Uterus (tissue), 4 donors: ENCODE data around the gene DOP1B. TPM values are rescaled to one million over a fixed set of nuclear protein-coding genes. Genes with fewer than 3 reads are reported as not detected.

Experiments used
- DNase-seq, 2 donors: peaks; one replicate each; pipeline ENCODE4 v3.0.0-alpha.2; 2019 to 2020
- H3K27ac ChIP-seq, 2 donors: fragments of 200-600 bp; sonication (generic); 1 replicate in 1 of 2; 2 replicates in 1 of 2; pipeline ENCODE4 v1.5.1; 2016 to 2018
- H3K27me3 ChIP-seq, 2 donors: fragments of 200-600 bp; sonication (generic); one replicate each; pipeline ENCODE4 v1.5.1; 2018 to 2019; ENCODE audit warnings: control low read depth in 1 of 2
- H3K36me3 ChIP-seq, 2 donors: fragments of 200-600 bp; sonication (generic); one replicate each; pipeline ENCODE4 v1.5.1; 2019; ENCODE audit warnings: control low read depth in 1 of 2
- H3K4me1 ChIP-seq, 2 donors: fragments of 200-600 bp; sonication (generic); one replicate each; pipeline ENCODE4 v1.5.1; 2018 to 2019; ENCODE audit warnings: control low read depth in 1 of 2
- H3K4me3 ChIP-seq, 2 donors: fragments of 200-600 bp; sonication (generic); 1 replicate in 1 of 2; 2 replicates in 1 of 2; pipeline ENCODE4 v1.5.1; 2018 to 2019; ENCODE audit warnings: mild to moderate bottlenecking in 1 of 2
- H3K9me3 ChIP-seq, 2 donors: fragments of 200-600 bp; sonication (generic); one replicate each; pipeline ENCODE4 v1.5.1; 2019; ENCODE audit warnings: control low read depth in 1 of 2
- POLR2A ChIP-seq, 2 donors: fragments of 450-650 bp; IDR thresholded peaks; one replicate each; pipeline ENCODE4 v1.6.1; 2016; ENCODE audit warnings: antibody characterized with exemption in 2 of 2, mild to moderate bottlenecking in 1 of 2, moderate library complexity in 1 of 2
- intact Hi-C: fragments of 100-400 bp; cut with DNase I; formaldehyde crosslinking; loops from one replicate; pipeline ENCODE4 v1.15.1; 2023; ENCODE audit warnings: low total_unique reads
- total RNA-seq, 4 donors: library from RNA; depleted of rRNA in 3 of 4; stranded (reverse); fragments of >200 nt in 3 of 4; gene quantifications; one replicate each; pipeline versions ENCODE4 v1.1.0 to v1.2.4, GENCODE V29; 2014 to 2023
- TF ChIP-seq, protein P1 (sequence below), 4 experiments: fragments of 200-600 bp in 2 of 4; fragments of 450-650 bp in 2 of 4; sonication (generic) in 2 of 4; IDR thresholded peaks; one replicate each; pipeline ENCODE4 v1.5.1; 2016 to 2019; ENCODE audit warnings: antibody characterized with exemption in 4 of 4, mild to moderate bottlenecking in 2 of 4, moderate library complexity in 1 of 4
- donor health status: DM: yes; HTN: yes; CAD: no.

DOP1B gene
- total RNA-seq, 4 donors from 2014 or later: 3.8 to 18.7 (median 14.9) TPM

DNA sequence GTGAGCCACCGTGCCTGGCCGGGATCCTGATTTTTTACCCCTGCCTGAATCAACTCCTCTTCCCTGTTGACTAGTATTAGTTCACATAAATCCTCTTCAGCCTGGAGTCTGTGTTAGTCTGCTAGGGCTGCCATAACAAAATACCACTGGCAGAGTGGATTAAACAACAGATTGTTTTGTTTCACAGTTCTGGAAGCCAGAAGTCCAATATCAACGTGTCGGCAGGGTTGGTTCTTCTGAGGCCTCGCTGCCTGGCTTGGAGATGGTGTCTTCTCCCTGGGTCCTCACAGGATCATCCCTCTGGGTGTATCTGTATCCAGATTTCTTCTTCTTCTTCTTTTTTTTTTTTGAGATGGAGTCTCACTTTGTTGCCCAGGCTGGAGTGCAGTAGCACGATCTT is 18.2 kb downstream of the DOP1B start:
- Histone ChIP-seq H3K27ac (no peak overlapping the region), H3K27me3 (no peaks in the 10 kb centered on the region), H3K4me1 (no peaks in the 10 kb centered on the region), H3K4me3 (no peak overlapping the region), H3K9me3 (no peaks in the 10 kb centered on the region), H3K36me3 (no peaks in the 10 kb centered on the region)
- no peak for DNase-seq
- intact Hi-C loops: no loop called here
- no peak for TF ChIP-seq POLR2A (IDR thresholded peaks at IDR 0.05)
- TF ChIP-seq, protein P1, sequence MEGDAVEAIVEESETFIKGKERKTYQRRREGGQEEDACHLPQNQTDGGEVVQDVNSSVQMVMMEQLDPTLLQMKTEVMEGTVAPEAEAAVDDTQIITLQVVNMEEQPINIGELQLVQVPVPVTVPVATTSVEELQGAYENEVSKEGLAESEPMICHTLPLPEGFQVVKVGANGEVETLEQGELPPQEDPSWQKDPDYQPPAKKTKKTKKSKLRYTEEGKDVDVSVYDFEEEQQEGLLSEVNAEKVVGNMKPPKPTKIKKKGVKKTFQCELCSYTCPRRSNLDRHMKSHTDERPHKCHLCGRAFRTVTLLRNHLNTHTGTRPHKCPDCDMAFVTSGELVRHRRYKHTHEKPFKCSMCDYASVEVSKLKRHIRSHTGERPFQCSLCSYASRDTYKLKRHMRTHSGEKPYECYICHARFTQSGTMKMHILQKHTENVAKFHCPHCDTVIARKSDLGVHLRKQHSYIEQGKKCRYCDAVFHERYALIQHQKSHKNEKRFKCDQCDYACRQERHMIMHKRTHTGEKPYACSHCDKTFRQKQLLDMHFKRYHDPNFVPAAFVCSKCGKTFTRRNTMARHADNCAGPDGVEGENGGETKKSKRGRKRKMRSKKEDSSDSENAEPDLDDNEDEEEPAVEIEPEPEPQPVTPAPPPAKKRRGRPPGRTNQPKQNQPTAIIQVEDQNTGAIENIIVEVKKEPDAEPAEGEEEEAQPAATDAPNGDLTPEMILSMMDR (IDR thresholded peaks at IDR 0.05): no peak

DNA sequence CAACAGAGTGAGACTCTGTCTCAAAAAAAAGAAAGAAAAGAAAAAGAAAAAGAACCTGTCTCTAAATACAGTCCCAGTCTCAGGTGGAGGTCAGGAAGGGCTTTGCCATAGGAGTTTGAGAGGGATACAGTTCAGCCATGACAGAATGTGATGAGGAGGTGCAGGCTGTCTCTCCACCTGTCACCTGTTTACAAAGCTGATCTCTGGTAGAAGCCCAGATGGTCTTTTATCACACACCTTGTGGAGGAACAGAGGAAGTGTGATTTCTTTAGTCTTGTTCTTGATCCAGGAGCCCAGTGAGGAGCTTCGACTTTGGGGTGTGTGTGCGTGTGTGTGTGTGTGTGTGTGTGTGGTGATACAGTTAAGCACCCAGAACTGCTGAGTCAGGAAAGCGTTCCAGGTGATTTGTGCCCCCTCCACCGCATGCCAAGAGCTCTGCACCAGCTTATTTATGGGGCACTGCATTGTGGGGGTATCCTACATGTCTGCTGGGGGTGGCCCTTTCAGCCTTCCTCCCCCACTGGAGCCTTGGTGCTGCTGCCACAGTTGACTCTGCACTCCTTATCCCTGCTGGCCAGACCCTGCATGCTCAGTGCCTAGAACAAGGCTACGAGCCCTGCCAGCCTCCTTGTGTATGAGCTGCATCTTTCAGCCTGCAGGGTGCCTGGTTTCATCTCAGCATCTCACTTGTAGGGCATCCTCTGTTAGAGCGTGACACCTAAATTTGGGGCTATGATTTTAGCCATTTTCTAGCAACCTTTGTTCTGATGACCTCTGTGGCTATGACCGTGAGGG is 19.3 kb downstream of the DOP1B start:
- Histone ChIP-seq H3K27me3 (no peaks in the 10 kb centered on the region), H3K9me3 (no peaks in the 10 kb centered on the region), H3K4me3 (no peak overlapping the region), H3K27ac (no peak overlapping the region), H3K36me3 (no peaks in the 10 kb centered on the region), H3K4me1 (no peaks in the 10 kb centered on the region)
- DNase-seq: no peak
- TF ChIP-seq POLR2A (IDR thresholded peaks at IDR 0.05): no peak
- TF ChIP-seq, protein P1 (IDR thresholded peaks at IDR 0.05): no peak
- intact Hi-C loops: no loop called here

DNA sequence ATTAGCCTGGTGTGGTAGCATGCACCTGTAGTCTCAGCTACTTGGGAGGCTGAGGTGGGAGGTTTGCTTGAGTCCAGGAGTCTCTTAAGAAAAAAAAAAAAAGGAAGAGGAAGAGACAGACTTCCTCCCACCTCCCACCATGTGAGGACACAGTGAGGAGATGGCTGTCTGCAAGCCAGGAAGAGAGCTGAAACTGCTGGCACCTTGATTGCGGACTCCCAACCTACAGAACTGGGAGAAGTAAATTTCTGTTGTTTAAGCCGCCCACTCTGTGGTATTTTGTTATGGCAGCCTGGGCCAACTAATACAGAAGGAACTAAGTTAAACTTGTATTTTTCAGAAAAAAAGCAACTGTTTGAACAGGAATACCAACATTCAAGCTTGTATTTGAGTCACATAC is 21.7 kb downstream of the DOP1B start:
- Histone ChIP-seq H3K27me3 (no peaks in the 10 kb centered on the region), H3K9me3 (no peaks in the 10 kb centered on the region), H3K36me3 (no peaks in the 10 kb centered on the region), H3K27ac (no peak overlapping the region), H3K4me1 (no peaks in the 10 kb centered on the region), H3K4me3 (no peak overlapping the region)
- TF ChIP-seq, protein P1 (IDR thresholded peaks at IDR 0.05): no peak
- TF ChIP-seq POLR2A (IDR thresholded peaks at IDR 0.05): no peak
- DNase-seq: no peak
- intact Hi-C loops: no loop called here

- no peaks in the 10 kb centered on the region for H3K27me3 ChIP-seq
- H3K36me3 ChIP-seq: no peaks in the 10 kb centered on the region
- no peak for TF ChIP-seq POLR2A (IDR thresholded peaks at IDR 0.05)
- TF ChIP-seq, protein P1 (IDR thresholded peaks at IDR 0.05): no peak
- no peak overlapping the region for H3K4me3 ChIP-seq
- DNase-seq: no peak
- intact Hi-C loops: no loop called here
- no peak overlapping the region for H3K27ac ChIP-seq
- H3K4me1 ChIP-seq: no peaks in the 10 kb centered on the region
- H3K9me3 ChIP-seq: no peaks in the 10 kb centered on the region
Measured at GRCh38 chr21:36179145-36179544, 22.5 kb downstream of the DOP1B start.

GRCh38 chr21:36180963-36181362 is 24.3 kb downstream of the DOP1B start:
- intact Hi-C loops: no loop called here
- Histone ChIP-seq H3K36me3 (no peaks in the 10 kb centered on the region), H3K27me3 (no peaks in the 10 kb centered on the region), H3K9me3 (no peaks in the 10 kb centered on the region), H3K27ac (no peak overlapping the region), H3K4me1 (no peaks in the 10 kb centered on the region), H3K4me3 (no peak overlapping the region)
- TF ChIP-seq POLR2A (IDR thresholded peaks at IDR 0.05): no peak
- TF ChIP-seq, protein P1 (IDR thresholded peaks at IDR 0.05): no peak
- no peak for DNase-seq
